NCI-H1694 (cell line): ENCODE data around the gene ODF4.
"Not testable (repeated sequence)": the region's sequence is repeated elsewhere in the genome, so short reads cannot be mapped to it uniquely, and the experiment has no call there.

ENCODE experiments used
- DNase-seq: peaks from one replicate; lab custom pipeline; 2025; lab: John Stamatoyannopoulos, UW

The ODF4 gene

GRCh38 chr17:8369944-8370343 lies 30.3 kb downstream of the ODF4 start:
- DNase-seq: no peak

GRCh38 chr17:8371786-8372185 lies 32.1 kb downstream of the ODF4 start:
- no peak for DNase-seq

GRCh38 chr17:8372422-8372821 lies 32.8 kb downstream of the ODF4 start:
- no peak for DNase-seq

GRCh38 chr17:8373856-8374255 lies 34.2 kb downstream of the ODF4 start:
- not testable (repeated sequence) for DNase-seq

- no peak for DNase-seq
These were observed 36.2 kb downstream of the ODF4 start for GRCh38 chr17:8375738-8376259.

GRCh38 chr17:8376271-8377067 lies 36.8 kb downstream of the ODF4 start, which contains the start of gene KRABD2:
TSS of gene KRABD2 (minus strand) at chr17:8376704.
- DNase-seq: peak; percentile 87

GRCh38 chr17:8377422-8377821 lies 37.8 kb downstream of the ODF4 start:
- no peak for DNase-seq

- DNase-seq: not testable (repeated sequence)
These were observed 38.5 kb downstream of the ODF4 start for GRCh38 chr17:8378117-8378516.

GRCh38 chr17:8380049-8380448 lies 40.4 kb downstream of the ODF4 start:
- DNase-seq: no peak

- peak; percentile 16 for DNase-seq
These were observed 42.6 kb downstream of the ODF4 start for GRCh38 chr17:8382052-8382879.

GRCh38 chr17:8382880-8383142 lies 43.2 kb downstream of the ODF4 start:
- no peak for DNase-seq

- peak; percentile 99 for DNase-seq
These were observed 43.6 kb downstream of the ODF4 start, which contains the start of gene RPL26 for GRCh38 chr17:8383143-8383822. TSS of gene RPL26 (minus strand) at chr17:8383193. CDS start at chr17:8382310, 883 bp downstream.

- DNase-seq: no peak
These were observed 45.2 kb downstream of the ODF4 start for GRCh38 chr17:8384801-8385378.

GRCh38 chr17:8386841-8387240 lies 47.2 kb downstream of the ODF4 start:
- DNase-seq: no peak

GRCh38 chr17:8387914-8388651 lies 48.4 kb downstream of the ODF4 start:
- DNase-seq: no peak

- no peak for DNase-seq
These were observed 52.1 kb downstream of the ODF4 start for GRCh38 chr17:8391711-8392110.

GRCh38 chr17:8392274-8392673 lies 52.6 kb downstream of the ODF4 start:
- DNase-seq: no peak

GRCh38 chr17:8392674-8393469 lies 53.2 kb downstream of the ODF4 start:
- DNase-seq: no peak

GRCh38 chr17:8393470-8394231 lies 54.0 kb downstream of the ODF4 start:
- no peak for DNase-seq

- not testable (repeated sequence) for DNase-seq
These were observed 54.9 kb downstream of the ODF4 start for GRCh38 chr17:8394497-8394896.
